HepG2 (cell line): ENCODE data around the gene FANCE. TPM values are rescaled to one million over a fixed set of nuclear protein-coding genes. Genes with fewer than 3 reads are reported as not detected.

Experiments
- ATAD3A ChIP-seq: sonication (generic); formaldehyde crosslinking; IDR thresholded peaks from 2 replicates; pipeline ENCODE4 v1.4.0; 2020; ENCODE audit warnings: missing genetic modification reagents
- FLYWCH1 ChIP-seq: sonication (generic); formaldehyde crosslinking; IDR thresholded peaks from 2 replicates; pipeline ENCODE4 v1.8.1; 2023; ENCODE audit warnings: mild to moderate bottlenecking, missing genetic modification reagents
- GABPA ChIP-seq, 2 experiments: IDR thresholded peaks; 2 replicates each; pipeline ENCODE4 v1.6.1; 2011 to 2016; ENCODE audit warnings: low read depth in 2 of 2, low read length in 1 of 2, missing biosample characterization in 1 of 2, missing genetic modification characterization in 1 of 2
- MTF2 ChIP-seq: sonication (generic); formaldehyde crosslinking; IDR thresholded peaks from 2 replicates; pipeline ENCODE4 v1.5.0; 2020; ENCODE audit warnings: missing genetic modification reagents, borderline replicate concordance
- PHF5A ChIP-seq: IDR thresholded peaks from one replicate; pipeline ENCODE4 v1.6.1; 2018; ENCODE audit warnings: low read depth, missing genetic modification reagents; ENCODE audit not compliant: unreplicated experiment
- TAF15 ChIP-seq: fragments of 200-400 bp; formaldehyde crosslinking; IDR thresholded peaks from one replicate; pipeline ENCODE4 v1.6.1; 2018; ENCODE audit warnings: mild to moderate bottlenecking, low read depth, low read length; ENCODE audit not compliant: poor library complexity, severe bottlenecking
- TBX3 ChIP-seq: fragments of 450-650 bp; IDR thresholded peaks from 2 replicates; pipeline ENCODE4 v1.6.1; 2017; ENCODE audit warnings: antibody characterized with exemption, mild to moderate bottlenecking, inconsistent platforms, borderline replicate concordance
- YEATS4 ChIP-seq: sonication (generic); formaldehyde crosslinking; IDR thresholded peaks from 2 replicates; pipeline ENCODE4 v1.4.0; 2020; ENCODE audit warnings: missing genetic modification reagents, borderline replicate concordance
- ZBTB7B ChIP-seq: sonication (generic); formaldehyde crosslinking; IDR thresholded peaks from 2 replicates; pipeline ENCODE4 v1.4.0; 2020; ENCODE audit warnings: missing genetic modification reagents
- ZNF121 ChIP-seq: sonication (generic); formaldehyde crosslinking; IDR thresholded peaks from 2 replicates; pipeline ENCODE4 v1.5.0; 2020; ENCODE audit warnings: mild to moderate bottlenecking, missing genetic modification reagents
- ZNF207 ChIP-seq: fragments of 450-650 bp; IDR thresholded peaks from 2 replicates; pipeline ENCODE4 v1.6.1; 2016; ENCODE audit warnings: antibody characterized with exemption, borderline replicate concordance
- ZNF7 ChIP-seq: IDR thresholded peaks from 2 replicates; pipeline ENCODE4 v1.6.1; 2016; ENCODE audit warnings: missing biosample characterization, missing genetic modification reagents
- polyA plus RNA-seq, 8 experiments: library from polyadenylated mRNA; depleted of rRNA in 3 of 8; stranded (reverse) in 7 of 8; unstranded in 1 of 8; fragments of >200 nt; fragmentation: Illumina TruSeq in 4 of 8; extraction: Trizol in 4 of 8; gene quantifications; 2 replicates each; pipeline versions ENCODE4 v1.2.1 to v1.2.3, GENCODE V29; 2011 to 2016; ENCODE audit warnings: low read depth in 4 of 8, missing spikeins in 1 of 8, mixed read lengths in 1 of 8; ENCODE audit not compliant: insufficient read depth in 1 of 8
- total RNA-seq, 5 experiments: library from RNA; depleted of rRNA; stranded (reverse); fragments of >200 nt; fragmentation: Illumina TruSeq; extraction: Trizol; gene quantifications; 2 replicates each; pipeline ENCODE4 v1.2.3, GENCODE V29; 2016; ENCODE audit warnings: low read depth in 1 of 5
- TF ChIP-seq, protein P1 (sequence below): sonication (generic); formaldehyde crosslinking; IDR thresholded peaks from 2 replicates; pipeline ENCODE4 v1.4.0; 2020; ENCODE audit warnings: missing genetic modification reagents, borderline replicate concordance
- TF ChIP-seq, protein P2 (sequence below): sonication (generic); formaldehyde crosslinking; IDR thresholded peaks from 2 replicates; pipeline ENCODE4 v1.8.1; 2023; ENCODE audit warnings: mild to moderate bottlenecking, moderate library complexity, missing genetic modification reagents
- TF ChIP-seq, protein P3 (sequence below): sonication (generic); formaldehyde crosslinking; IDR thresholded peaks from 2 replicates; pipeline ENCODE4 v1.8.1; 2023; ENCODE audit warnings: missing genetic modification reagents, mild to moderate bottlenecking, borderline replicate concordance
- TF ChIP-seq, protein P4 (sequence below), 2 experiments: fragments of 450-650 bp in 1 of 2; sonication (generic) in 1 of 2; formaldehyde crosslinking in 1 of 2; IDR thresholded peaks; 2 replicates each; pipeline versions ENCODE4 v1.6.1 to v1.8.0; 2016 to 2022; ENCODE audit warnings: antibody characterized with exemption in 1 of 2, mild to moderate bottlenecking in 1 of 2, missing genetic modification reagents in 1 of 2

FANCE gene
- total and polyA plus RNA-seq, 2 of the 13 experiments (the other 11 are each of a cell fraction or from before 2014, with no cell fraction given), result 7.1 to 11.2 TPM

DNA sequence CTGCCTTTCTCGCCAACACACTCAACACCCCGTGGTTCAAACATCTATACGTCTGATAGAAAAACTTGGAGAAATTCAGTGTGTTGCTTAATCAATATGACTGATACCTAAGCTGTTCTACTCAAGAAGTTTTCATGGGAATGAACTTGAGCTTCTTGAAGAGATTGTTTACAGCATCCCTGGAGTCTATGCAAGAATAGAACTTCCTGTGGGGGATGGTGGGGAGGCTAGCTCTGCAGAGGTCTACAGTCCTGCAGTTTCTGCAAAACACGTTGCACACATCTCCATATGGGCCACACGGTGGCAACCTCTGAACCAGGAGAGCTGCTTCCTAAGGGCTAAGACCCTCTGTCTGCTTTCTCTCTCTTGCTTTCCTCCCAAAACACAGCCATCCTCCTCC is 32.7 kb upstream of the FANCE start (continued):
- TF ChIP-seq, protein P1, sequence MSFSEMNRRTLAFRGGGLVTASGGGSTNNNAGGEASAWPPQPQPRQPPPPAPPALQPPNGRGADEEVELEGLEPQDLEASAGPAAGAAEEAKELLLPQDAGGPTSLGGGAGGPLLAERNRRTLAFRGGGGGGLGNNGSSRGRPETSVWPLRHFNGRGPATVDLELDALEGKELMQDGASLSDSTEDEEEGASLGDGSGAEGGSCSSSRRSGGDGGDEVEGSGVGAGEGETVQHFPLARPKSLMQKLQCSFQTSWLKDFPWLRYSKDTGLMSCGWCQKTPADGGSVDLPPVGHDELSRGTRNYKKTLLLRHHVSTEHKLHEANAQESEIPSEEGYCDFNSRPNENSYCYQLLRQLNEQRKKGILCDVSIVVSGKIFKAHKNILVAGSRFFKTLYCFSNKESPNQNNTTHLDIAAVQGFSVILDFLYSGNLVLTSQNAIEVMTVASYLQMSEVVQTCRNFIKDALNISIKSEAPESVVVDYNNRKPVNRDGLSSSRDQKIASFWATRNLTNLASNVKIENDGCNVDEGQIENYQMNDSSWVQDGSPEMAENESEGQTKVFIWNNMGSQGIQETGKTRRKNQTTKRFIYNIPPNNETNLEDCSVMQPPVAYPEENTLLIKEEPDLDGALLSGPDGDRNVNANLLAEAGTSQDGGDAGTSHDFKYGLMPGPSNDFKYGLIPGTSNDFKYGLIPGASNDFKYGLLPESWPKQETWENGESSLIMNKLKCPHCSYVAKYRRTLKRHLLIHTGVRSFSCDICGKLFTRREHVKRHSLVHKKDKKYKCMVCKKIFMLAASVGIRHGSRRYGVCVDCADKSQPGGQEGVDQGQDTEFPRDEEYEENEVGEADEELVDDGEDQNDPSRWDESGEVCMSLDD (CRISPR knock-in tag), result no peak
- TF ChIP-seq, protein P2, sequence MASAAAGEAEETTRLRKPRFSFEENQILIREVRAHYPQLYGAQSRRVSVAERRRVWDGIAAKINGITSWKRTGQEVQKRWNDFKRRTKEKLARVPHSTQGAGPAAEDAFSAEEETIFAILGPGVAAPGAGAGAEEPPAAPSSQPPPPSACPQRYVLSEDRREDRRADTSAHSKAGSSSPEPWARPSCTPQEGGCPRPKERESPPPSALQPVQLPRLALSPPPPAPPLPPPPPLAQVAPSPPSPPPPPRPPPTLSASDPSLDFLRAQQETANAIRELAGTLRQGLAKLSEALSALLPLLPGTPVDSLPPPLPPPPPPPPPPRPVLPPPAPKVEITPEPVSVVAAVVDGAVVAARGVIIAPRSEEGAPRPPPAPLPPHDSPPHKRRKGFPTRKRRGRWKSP (CRISPR knock-in tag), result no peak
- TF ChIP-seq, protein P3, sequence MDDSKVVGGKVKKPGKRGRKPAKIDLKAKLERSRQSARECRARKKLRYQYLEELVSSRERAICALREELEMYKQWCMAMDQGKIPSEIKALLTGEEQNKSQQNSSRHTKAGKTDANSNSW (CRISPR knock-in tag), result no peak
- TF ChIP-seq ATAD3A (CRISPR knock-in tag) (no peak), TAF15 (no peak), TBX3 (no peak), PHF5A (no peak), ZBTB7B (CRISPR knock-in tag) (no peak), ZNF207 (no peak), GABPA (IDR thresholded peaks at IDR 0.05; ENCODE audit: low read depth, low read length) (no peak), GABPA (CRISPR knock-in tag; IDR thresholded peaks at IDR 0.05; ENCODE audit: low read depth) (0 out of 2 replicates have a peak, but pooled peaks have one; percentile 40), YEATS4 (no peak), MTF2 (CRISPR knock-in tag) (no peak), FLYWCH1 (CRISPR knock-in tag) (no peak), ZNF121 (CRISPR knock-in tag) (no peak), ZNF7 (CRISPR knock-in tag) (no peak)
- TF ChIP-seq, protein P4, sequence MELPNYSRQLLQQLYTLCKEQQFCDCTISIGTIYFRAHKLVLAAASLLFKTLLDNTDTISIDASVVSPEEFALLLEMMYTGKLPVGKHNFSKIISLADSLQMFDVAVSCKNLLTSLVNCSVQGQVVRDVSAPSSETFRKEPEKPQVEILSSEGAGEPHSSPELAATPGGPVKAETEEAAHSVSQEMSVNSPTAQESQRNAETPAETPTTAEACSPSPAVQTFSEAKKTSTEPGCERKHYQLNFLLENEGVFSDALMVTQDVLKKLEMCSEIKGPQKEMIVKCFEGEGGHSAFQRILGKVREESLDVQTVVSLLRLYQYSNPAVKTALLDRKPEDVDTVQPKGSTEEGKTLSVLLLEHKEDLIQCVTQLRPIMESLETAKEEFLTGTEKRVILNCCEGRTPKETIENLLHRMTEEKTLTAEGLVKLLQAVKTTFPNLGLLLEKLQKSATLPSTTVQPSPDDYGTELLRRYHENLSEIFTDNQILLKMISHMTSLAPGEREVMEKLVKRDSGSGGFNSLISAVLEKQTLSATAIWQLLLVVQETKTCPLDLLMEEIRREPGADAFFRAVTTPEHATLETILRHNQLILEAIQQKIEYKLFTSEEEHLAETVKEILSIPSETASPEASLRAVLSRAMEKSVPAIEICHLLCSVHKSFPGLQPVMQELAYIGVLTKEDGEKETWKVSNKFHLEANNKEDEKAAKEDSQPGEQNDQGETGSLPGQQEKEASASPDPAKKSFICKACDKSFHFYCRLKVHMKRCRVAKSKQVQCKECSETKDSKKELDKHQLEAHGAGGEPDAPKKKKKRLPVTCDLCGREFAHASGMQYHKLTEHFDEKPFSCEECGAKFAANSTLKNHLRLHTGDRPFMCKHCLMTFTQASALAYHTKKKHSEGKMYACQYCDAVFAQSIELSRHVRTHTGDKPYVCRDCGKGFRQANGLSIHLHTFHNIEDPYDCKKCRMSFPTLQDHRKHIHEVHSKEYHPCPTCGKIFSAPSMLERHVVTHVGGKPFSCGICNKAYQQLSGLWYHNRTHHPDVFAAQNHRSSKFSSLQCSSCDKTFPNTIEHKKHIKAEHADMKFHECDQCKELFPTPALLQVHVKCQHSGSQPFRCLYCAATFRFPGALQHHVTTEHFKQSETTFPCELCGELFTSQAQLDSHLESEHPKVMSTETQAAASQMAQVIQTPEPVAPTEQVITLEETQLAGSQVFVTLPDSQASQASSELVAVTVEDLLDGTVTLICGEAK (IDR thresholded peaks at IDR 0.05), result no peak
- TF ChIP-seq, protein P4 (CRISPR knock-in tag; IDR thresholded peaks at IDR 0.05), result no peak
